Right renal pelvis (tissue), 4 donors: ENCODE measurements around the gene ZNF407. TPM values are rescaled to one million over a fixed set of nuclear protein-coding genes. Genes with fewer than 3 reads are reported as not detected.

Experiments
- DNase-seq, 4 donors: peaks; one replicate each; pipeline ENCODE4 v3.0.0-alpha.2; 2013; ENCODE audit warnings: low read depth in 4 of 4, low spot score in 3 of 4, missing footprints in 1 of 4
- polyA plus RNA-seq, 4 donors: library from polyadenylated mRNA; unstranded; fragments of 120-200 nt; gene quantifications; one replicate each; pipeline ENCODE4 v1.2.1, GENCODE V29; 2013; ENCODE audit not compliant: insufficient read length in 4 of 4

The ZNF407 gene
- polyA plus RNA-seq, 4 donors, result 9.6 to 11.6 (median 10.0) TPM

GRCh38 chr18:74587441-74587840 lies 10.2 kb upstream of the ZNF407 start:
- DNase-seq, result no peak

- DNase-seq, result no peak
Observed at GRCh38 chr18:74589021-74589420, 8.6 kb upstream of the ZNF407 start.

GRCh38 chr18:74589811-74590210 lies 7.9 kb upstream of the ZNF407 start:
- no peak for DNase-seq

- DNase-seq, result no peak
Observed at GRCh38 chr18:74590671-74591070, 7.0 kb upstream of the ZNF407 start.

GRCh38 chr18:74595431-74595830 lies 2.2 kb upstream of the ZNF407 start:
- DNase-seq, result no peak

GRCh38 chr18:74597034-74597661 lies 522 bp upstream of the ZNF407 start:
- DNase-seq, result peak in 1 of 4 donors; percentile 64

GRCh38 chr18:74598350-74599001 lies 806 bp downstream of the ZNF407 start:
- DNase-seq, result peak in 3 of 4 donors; percentile 35 to 40 (median 39)

GRCh38 chr18:74604361-74604760 lies 6.7 kb downstream of the ZNF407 start:
- no peak for DNase-seq

GRCh38 chr18:74604774-74605173 lies 7.1 kb downstream of the ZNF407 start:
- DNase-seq, result no peak

- DNase-seq, result no peak
Observed at GRCh38 chr18:74608681-74609080, 11.0 kb downstream of the ZNF407 start.

GRCh38 chr18:74609535-74609934 lies 11.9 kb downstream of the ZNF407 start:
- DNase-seq, result no peak

GRCh38 chr18:74610051-74610615 lies 12.5 kb downstream of the ZNF407 start:
- DNase-seq, result no peak

- no peak for DNase-seq
Observed at GRCh38 chr18:74610860-74611259, 13.2 kb downstream of the ZNF407 start.

- no peak for DNase-seq
Observed at GRCh38 chr18:74611765-74612164, 14.1 kb downstream of the ZNF407 start.

- no peak for DNase-seq
Observed at GRCh38 chr18:74613381-74613780, 15.7 kb downstream of the ZNF407 start.

GRCh38 chr18:74616494-74616893 lies 18.8 kb downstream of the ZNF407 start:
- no peak for DNase-seq

- no peak for DNase-seq
Observed at GRCh38 chr18:74617486-74617885, 19.8 kb downstream of the ZNF407 start.

- no peak for DNase-seq
Observed at GRCh38 chr18:74622072-74622471, 24.4 kb downstream of the ZNF407 start.

GRCh38 chr18:74623047-74623816 lies 25.6 kb downstream of the ZNF407 start:
- DNase-seq, result no peak

- no peak for DNase-seq
Observed at GRCh38 chr18:74624466-74624865, 26.8 kb downstream of the ZNF407 start.

GRCh38 chr18:74625157-74625556 lies 27.5 kb downstream of the ZNF407 start:
- DNase-seq, result no peak
